ENCODE results near the gene SPSB1.

The SPSB1 gene

DNA sequence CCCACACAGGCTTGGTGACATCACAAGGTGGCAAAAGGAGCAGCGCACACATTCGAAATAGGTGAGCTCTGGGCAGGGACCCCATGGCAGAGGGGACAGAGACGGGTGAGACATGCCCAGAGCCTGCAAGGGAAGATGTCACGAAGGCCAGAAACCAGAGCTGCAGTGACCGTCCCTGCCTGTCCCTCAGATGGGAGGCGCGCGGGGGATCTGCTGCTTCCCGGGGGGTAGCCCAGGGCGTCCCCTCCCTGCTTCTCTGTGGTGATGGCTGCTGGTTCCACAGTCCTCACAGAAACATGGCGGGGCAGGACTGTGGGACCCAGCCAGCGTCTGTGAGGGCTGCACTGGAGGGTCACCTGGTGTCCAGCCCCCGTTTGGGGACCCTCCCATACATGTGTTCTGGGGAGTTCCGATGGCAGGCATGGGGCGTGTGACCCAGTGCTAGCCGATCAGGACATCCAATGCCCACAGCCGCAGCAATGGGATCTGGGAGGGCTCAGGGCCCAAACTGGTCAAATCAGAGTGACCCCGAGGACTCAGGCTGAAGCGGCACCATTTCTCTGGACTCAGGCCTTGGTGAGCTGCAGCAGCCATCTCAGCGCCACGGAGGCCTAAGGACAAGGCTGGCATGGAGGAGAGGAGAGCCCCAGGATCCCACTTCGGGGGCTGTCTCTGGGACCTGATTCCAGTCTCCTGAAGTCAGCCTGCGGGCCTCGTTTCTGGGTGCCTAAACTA is 20.7 kb upstream of the SPSB1 start:
- H3K4me1 ChIP-seq (ENCODE audit: insufficient read depth, low read length): no peaks in the 10 kb centered on the region
- no peaks in the 10 kb centered on the region for H3K36me3 ChIP-seq (ENCODE audit: insufficient read depth, low read depth, low read length)
- no peak overlapping the region for H3K9ac ChIP-seq (ENCODE audit: low read depth, low read length)
- no peaks in the 10 kb centered on the region for H3K9me3 ChIP-seq (ENCODE audit: insufficient read depth, low read depth, low read length)
- H3K4me3 ChIP-seq (ENCODE audit: low read length): no peak overlapping the region
- no peak overlapping the region for H3K27ac ChIP-seq (ENCODE audit: low read length)
- no peaks in the 10 kb centered on the region for H3K27me3 ChIP-seq (ENCODE audit: insufficient read depth, low read length)

DNA sequence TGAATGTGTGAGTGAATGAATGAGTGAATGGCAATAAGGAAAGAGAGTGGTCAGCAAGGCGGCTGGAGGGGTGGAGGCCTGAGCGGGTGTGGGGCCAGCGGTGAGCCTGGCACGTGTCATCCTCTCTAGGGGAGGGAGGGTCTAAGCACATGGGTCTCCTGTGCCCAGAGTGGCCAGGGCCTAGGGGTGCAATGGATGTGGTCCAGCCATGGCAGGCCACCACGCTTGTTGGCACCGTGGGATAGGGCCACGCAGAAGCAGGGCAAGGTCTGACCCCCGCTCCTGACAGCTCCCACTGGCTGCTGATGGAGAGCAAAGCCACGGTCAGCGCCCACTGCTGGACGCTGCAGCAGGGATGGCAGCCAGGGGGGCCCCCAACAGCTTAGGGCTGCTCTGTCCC is 19.5 kb upstream of the SPSB1 start:
- no peak overlapping the region for H3K4me3 ChIP-seq (ENCODE audit: low read length)
- H3K9me3 ChIP-seq (ENCODE audit: insufficient read depth, low read depth, low read length): no peaks in the 10 kb centered on the region
- H3K27me3 ChIP-seq (ENCODE audit: insufficient read depth, low read length): no peaks in the 10 kb centered on the region
- H3K4me1 ChIP-seq (ENCODE audit: insufficient read depth, low read length): no peaks in the 10 kb centered on the region
- no peak overlapping the region for H3K27ac ChIP-seq (ENCODE audit: low read length)
- no peaks in the 10 kb centered on the region for H3K36me3 ChIP-seq (ENCODE audit: insufficient read depth, low read depth, low read length)
- no peak overlapping the region for H3K9ac ChIP-seq (ENCODE audit: low read depth, low read length)

DNA sequence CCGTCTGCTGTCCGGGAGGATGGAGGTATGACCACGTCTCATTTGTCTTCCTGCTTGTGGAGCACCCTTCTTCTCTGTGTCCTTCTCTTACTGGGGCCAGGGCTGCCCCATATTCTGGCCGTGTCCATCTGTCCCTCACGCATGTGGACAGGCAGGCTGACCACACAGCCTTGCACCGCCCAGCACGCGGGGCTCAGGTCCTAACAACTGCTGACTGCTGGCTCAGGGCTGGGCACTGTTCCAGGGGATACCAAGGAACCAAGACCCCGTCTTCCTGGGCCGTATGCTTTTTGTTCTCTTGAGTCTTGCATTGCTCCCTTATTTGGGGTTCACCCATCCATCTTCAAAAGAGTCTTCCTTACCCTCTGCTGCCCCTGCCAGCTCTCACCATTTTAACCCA is 17.5 kb upstream of the SPSB1 start:
- no peaks in the 10 kb centered on the region for H3K27me3 ChIP-seq (ENCODE audit: insufficient read depth, low read length)
- no peak overlapping the region for H3K9ac ChIP-seq (ENCODE audit: low read depth, low read length)
- H3K9me3 ChIP-seq (ENCODE audit: insufficient read depth, low read depth, low read length): no peaks in the 10 kb centered on the region
- no peak overlapping the region for H3K4me3 ChIP-seq (ENCODE audit: low read length)
- no peak overlapping the region for H3K27ac ChIP-seq (ENCODE audit: low read length)
- H3K4me1 ChIP-seq (ENCODE audit: insufficient read depth, low read length): peaks cover 7% of the 10 kb centered on the region; the same call in 1 of the 2 replicates
- no peaks in the 10 kb centered on the region for H3K36me3 ChIP-seq (ENCODE audit: insufficient read depth, low read depth, low read length)

DNA sequence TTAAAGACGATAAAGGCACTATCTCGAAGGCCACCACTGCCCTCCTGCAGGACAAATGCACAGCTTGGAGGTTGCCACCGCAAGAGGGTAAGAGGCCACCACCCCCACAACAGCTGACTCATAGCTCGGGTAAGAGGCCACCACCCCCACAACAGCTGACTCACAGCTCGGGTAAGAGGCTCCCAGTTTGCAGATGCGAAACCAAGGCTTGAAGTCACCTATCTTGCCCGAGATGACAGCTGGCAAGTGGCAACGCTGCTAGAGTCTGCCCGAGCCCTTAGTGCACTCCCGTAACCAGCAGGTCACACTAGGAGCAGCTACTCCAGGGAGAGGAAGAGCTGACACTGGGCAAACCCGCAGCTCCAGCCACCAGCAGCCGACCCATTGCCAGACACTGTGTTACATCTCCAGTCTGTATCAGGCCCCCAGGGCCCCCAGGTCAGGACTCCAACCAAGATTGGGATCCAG is 17.1 kb upstream of the SPSB1 start:
- Histone ChIP-seq H3K4me3 (ENCODE audit: low read length) (no peak overlapping the region), H3K4me1 (ENCODE audit: insufficient read depth, low read length) (peaks cover 7% of the 10 kb centered on the region; the same call in 1 of the 2 replicates), H3K36me3 (ENCODE audit: insufficient read depth, low read depth, low read length) (no peaks in the 10 kb centered on the region)

DNA sequence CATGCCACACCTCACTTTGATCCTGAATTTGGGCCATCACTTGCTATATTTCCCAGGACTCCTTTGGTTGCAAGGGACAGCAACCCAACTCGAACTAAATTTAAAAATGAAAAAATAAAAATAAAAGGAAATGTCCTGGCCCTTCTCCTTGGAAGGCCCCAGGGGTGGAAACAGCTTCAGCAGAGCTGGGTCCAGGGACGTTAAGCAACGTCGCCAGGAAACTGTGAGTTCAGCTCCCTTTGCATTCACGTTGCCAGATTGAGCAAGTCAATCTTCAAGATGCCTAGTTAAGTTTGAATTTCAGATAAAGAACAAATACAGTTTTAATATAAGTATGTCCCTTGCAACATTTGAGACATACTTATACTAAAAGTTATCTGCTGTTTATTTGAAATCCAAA is 14.6 kb upstream of the SPSB1 start:
- no peak overlapping the region for H3K4me3 ChIP-seq (ENCODE audit: low read length)
- no peak overlapping the region for H3K27ac ChIP-seq (ENCODE audit: low read length)
- no peaks in the 10 kb centered on the region for H3K9me3 ChIP-seq (ENCODE audit: insufficient read depth, low read depth, low read length)
- no peaks in the 10 kb centered on the region for H3K36me3 ChIP-seq (ENCODE audit: insufficient read depth, low read depth, low read length)
- H3K9ac ChIP-seq (ENCODE audit: low read depth, low read length): no peak overlapping the region
- H3K4me1 ChIP-seq (ENCODE audit: insufficient read depth, low read length): peaks cover 7% of the 10 kb centered on the region; the same call in 1 of the 2 replicates
- H3K27me3 ChIP-seq (ENCODE audit: insufficient read depth, low read length): no peaks in the 10 kb centered on the region

More for the DNA sequence above, 17.1 kb upstream of the SPSB1 start:
- no peak overlapping the region; the same call in 1 of the 2 replicates for H3K9ac ChIP-seq (ENCODE audit: low read depth, low read length)
- no peaks in the 10 kb centered on the region for H3K9me3 ChIP-seq (ENCODE audit: insufficient read depth, low read depth, low read length)
- no peaks in the 10 kb centered on the region for H3K27me3 ChIP-seq (ENCODE audit: insufficient read depth, low read length)
- H3K27ac ChIP-seq (ENCODE audit: low read length): no peak overlapping the region

DNA sequence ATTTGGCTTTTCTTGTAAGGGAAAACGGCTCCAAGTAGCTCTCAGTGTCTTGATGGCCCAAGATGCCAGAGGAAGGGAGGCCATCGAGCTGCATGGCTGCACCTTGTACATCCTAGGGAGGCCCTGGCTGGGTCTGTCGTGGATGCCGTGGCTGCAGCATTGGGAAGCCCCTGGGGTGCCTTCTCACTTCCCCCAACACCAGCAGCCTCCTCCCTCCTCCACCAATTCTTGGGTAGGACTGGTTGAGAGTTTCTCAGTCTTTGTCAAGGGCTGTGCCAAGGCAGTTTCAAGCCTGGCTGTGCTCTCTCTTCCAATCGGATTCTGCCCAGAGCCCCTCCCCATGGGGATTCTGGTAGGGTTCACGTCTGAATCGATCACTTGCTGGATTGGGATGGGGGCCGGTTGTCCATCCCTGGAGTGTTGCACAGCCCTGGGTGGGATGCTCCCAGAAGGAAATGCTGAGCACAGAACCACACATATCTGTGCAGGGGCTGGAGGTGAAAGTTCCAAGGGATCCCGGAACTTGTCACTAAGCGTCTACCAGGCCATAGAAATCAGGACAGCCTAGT is 14.0 kb upstream of the SPSB1 start:
- Histone ChIP-seq H3K9me3 (ENCODE audit: insufficient read depth, low read depth, low read length) (no peaks in the 10 kb centered on the region), H3K4me3 (ENCODE audit: low read length) (no peak overlapping the region), H3K36me3 (ENCODE audit: insufficient read depth, low read depth, low read length) (no peaks in the 10 kb centered on the region), H3K9ac (ENCODE audit: low read depth, low read length) (no peak overlapping the region), H3K27me3 (ENCODE audit: insufficient read depth, low read length) (no peaks in the 10 kb centered on the region), H3K27ac (ENCODE audit: low read length) (no peak overlapping the region), H3K4me1 (ENCODE audit: insufficient read depth, low read length) (peaks cover 7% of the 10 kb centered on the region; the same call in 1 of the 2 replicates)

DNA sequence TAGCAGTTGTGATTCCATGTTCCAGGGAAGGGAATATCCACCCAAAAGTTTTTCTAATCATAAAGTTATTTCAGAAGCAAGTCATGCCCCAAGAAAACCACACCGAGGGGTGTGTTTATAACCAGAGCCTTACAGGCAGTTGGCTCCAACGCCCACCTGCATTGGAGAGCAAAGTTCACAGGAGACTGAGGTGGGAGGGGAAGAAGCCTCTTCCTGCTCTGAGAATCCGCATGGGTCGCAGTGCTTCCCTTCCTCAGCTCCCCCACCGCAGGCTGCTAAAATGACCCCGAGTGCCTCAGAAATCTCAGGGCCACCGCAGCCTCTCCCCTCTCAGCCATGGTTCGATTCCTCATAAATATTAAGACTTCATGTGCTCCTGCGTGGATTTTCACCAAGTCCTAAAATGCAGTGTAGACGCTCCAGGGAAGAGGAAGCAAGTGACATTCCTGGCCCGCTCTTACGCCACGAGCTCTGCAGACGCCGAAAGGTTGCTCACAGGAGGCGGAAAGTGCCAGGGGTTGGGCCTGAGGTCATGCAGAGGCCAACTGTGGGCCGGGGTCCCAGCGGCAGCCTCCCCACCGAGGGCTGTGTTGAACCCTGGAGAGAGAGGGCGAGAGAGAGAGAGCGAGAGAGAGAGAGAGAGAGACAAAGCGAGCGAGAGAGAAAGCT is 13.4 kb upstream of the SPSB1 start:
- Histone ChIP-seq H3K36me3 (ENCODE audit: insufficient read depth, low read depth, low read length) (no peaks in the 10 kb centered on the region), H3K9ac (ENCODE audit: low read depth, low read length) (no peak overlapping the region), H3K9me3 (ENCODE audit: insufficient read depth, low read depth, low read length) (no peaks in the 10 kb centered on the region; the same call in 1 of the 2 replicates), H3K4me1 (ENCODE audit: insufficient read depth, low read length) (peaks cover 7% of the 10 kb centered on the region; the same call in 1 of the 2 replicates), H3K4me3 (ENCODE audit: low read length) (no peak overlapping the region), H3K27me3 (ENCODE audit: insufficient read depth, low read length) (no peaks in the 10 kb centered on the region), H3K27ac (ENCODE audit: low read length) (no peak overlapping the region)

DNA sequence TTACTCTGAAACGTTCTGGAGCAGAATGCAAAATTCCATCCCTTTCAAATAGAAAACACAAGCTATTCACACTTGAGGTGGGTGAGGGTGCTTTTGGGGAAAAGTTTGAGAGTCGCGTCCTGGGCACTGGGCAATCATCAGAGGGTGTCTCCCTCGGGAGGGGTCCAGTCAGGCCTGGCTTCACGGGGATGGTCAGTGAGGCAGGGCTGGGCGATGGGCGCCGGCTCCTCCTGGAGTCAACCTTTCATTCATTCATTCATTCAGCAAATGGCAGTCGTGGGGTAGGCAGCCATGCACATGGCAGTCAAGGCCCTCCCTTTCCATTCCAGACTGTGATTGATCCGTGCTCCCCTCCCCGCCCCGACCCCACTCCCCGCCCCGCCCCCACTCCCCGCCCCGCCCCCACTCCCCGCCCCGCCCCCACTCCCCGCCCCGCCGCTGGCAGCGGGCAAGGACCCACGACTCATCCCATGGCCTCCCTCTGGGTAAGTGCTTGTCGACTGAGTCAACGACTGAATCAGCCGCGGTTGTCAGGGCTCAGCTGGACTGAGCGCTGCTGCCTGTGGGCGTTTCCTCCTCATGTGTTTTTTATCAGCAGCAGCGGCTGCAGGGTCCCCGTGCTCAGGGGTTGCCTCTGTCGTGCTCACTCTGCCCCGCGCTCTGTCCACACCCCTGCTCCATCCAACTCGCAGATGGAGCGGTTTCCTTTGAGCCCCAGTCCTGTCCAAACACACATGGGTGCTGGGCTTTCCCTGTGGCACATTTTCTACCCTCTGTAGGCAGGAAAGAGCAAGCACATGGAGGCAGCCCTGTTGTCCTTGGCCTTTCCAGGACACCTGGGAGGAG is 12.5 kb upstream of the SPSB1 start:
- H3K27ac ChIP-seq (ENCODE audit: low read length): no peak overlapping the region
- H3K9me3 ChIP-seq (ENCODE audit: insufficient read depth, low read depth, low read length): no peaks in the 10 kb centered on the region; the same call in 1 of the 2 replicates
- H3K36me3 ChIP-seq (ENCODE audit: insufficient read depth, low read depth, low read length): no peaks in the 10 kb centered on the region
- no peaks in the 10 kb centered on the region for H3K27me3 ChIP-seq (ENCODE audit: insufficient read depth, low read length)
- H3K4me1 ChIP-seq (ENCODE audit: insufficient read depth, low read length): peaks cover 7% of the 10 kb centered on the region; the same call in 1 of the 2 replicates
- no peak overlapping the region for H3K9ac ChIP-seq (ENCODE audit: low read depth, low read length)
- H3K4me3 ChIP-seq (ENCODE audit: low read length): no peak overlapping the region

DNA sequence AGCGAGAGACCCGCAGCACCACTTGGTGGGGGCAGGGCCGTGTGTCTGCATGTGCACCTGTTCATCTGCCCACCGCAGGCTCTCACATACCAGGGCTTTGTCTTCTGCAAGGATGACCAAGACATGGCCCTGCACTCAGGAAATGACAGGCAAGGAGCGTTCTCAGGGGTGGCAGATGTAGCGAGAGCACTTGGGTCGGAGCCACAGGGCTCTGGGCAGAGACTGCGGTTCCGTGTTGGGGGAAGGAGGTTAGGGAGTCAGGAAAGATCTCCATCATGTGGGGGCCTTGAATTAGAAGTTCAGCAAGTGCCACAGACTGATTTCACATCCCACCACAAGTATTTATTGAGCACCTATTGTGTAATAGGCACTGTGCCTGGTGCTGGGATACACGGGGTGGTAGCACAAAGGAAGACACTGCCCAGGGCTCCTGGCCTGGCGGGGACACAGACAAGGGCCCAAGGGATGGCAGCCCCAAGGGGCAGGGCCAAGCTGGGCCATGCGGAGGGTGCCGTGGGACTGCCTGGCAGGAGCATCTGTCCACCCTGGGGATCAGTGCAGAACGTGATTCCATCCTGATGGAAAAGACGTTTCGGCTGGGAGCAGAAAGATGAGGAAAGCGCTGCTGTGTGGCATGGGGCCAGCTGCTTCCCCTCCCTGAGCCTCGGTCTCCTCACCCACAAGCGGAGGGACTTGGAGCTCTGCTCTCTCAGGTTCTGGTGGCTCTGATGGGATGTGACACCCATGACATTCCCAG is 11.4 kb upstream of the SPSB1 start:
- Histone ChIP-seq H3K27me3 (ENCODE audit: insufficient read depth, low read length) (no peaks in the 10 kb centered on the region), H3K4me1 (ENCODE audit: insufficient read depth, low read length) (peaks cover 7% of the 10 kb centered on the region; the same call in 1 of the 2 replicates), H3K9ac (ENCODE audit: low read depth, low read length) (no peak overlapping the region), H3K27ac (ENCODE audit: low read length) (no peak overlapping the region), H3K36me3 (ENCODE audit: insufficient read depth, low read depth, low read length) (no peaks in the 10 kb centered on the region), H3K9me3 (ENCODE audit: insufficient read depth, low read depth, low read length) (no peaks in the 10 kb centered on the region; the same call in 1 of the 2 replicates), H3K4me3 (ENCODE audit: low read length) (no peak overlapping the region)

DNA sequence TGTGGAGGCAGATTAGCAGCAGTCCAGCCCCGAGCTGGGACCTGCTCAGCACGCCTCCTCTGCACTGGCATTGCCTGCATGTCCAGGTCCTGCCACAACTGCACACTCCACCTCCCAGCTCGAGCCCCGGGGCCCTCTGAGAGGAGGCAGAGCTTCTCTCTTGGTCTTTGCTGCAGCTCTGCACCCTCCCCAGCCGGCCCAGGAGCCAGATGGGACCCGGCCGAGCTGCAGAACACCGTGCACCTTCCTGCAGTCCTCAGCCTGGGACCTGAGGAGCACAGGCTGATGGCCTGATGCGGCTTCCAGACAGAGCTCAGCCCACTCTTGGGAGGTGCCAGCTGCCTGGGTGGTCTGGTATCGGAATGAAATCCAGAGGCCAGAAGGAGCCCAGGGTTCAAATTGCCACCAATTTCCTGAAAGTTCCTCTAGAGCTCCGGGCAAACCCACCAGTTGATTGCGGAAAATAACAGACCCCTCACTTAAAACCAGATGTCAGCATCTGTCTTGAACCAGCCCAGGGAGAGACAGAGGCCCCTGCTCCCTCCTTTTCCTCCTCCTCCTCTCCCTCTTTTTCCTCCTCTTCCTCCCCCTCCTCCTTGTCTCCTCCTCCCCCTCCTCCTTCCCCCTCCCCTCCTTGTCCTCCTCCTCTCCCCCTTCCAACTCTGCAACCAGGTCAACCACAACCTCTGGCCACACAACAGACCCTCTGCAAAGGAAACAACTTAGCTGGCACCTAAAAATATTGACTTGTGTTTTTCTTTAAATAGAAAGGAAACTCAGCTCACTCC is 10.6 kb upstream of the SPSB1 start:
- Histone ChIP-seq H3K4me1 (ENCODE audit: insufficient read depth, low read length) (peaks cover 7% of the 10 kb centered on the region; the same call in 1 of the 2 replicates), H3K9ac (ENCODE audit: low read depth, low read length) (no peak overlapping the region), H3K27ac (ENCODE audit: low read length) (no peak overlapping the region)

More for the DNA sequence above, 10.6 kb upstream of the SPSB1 start:
- H3K27me3 ChIP-seq (ENCODE audit: insufficient read depth, low read length): no peaks in the 10 kb centered on the region
- no peaks in the 10 kb centered on the region; the same call in 1 of the 2 replicates for H3K9me3 ChIP-seq (ENCODE audit: insufficient read depth, low read depth, low read length)
- no peaks in the 10 kb centered on the region for H3K36me3 ChIP-seq (ENCODE audit: insufficient read depth, low read depth, low read length)
- no peak overlapping the region for H3K4me3 ChIP-seq (ENCODE audit: low read length)
